Heart left ventricle (tissue), 13 donors: Measurements from ENCODE around the gene SYK.

Source experiments
- CTCF ChIP-seq, 12 donors: fragments of 200-600 bp; sonication (generic) in 4 of 12; IDR thresholded peaks; one replicate each; pipeline versions ENCODE4 v1.5.0 to v1.8.0; 2018 to 2022; ENCODE audit warnings: antibody characterized with exemption in 12 of 12, mild to moderate bottlenecking in 5 of 12
- POLR2A ChIP-seq, 2 donors: fragments of 450-650 bp; IDR thresholded peaks; one replicate each; pipeline ENCODE4 v1.6.1; 2017; ENCODE audit warnings: antibody characterized with exemption in 2 of 2, mild to moderate bottlenecking in 2 of 2, moderate library complexity in 2 of 2
- donor health status: ischemic (EF 13 %, LVEDD 7.1; RV severe dilation, severe dysfunction).
- donor health status: DM: no; HTN: yes; CAD: no.
- donor health status: DM: no; HTN: no; CAD: no.
- donor health status: ischemic (EF 25% LVEDD 6.9; RV normal size, moderate dysfunction).
- donor health status: ischemic (EF 25% LVEDD 5.7; RV mildly dilated, moderate dysfunction).
- donor health status: ischemic (EF 35%, LVEDD 5.7; RV mildly dilated, moderate dysfunction).
- donor health status: nonischemic (EF 11% LVEDD 7.7; RV severe dilation, severe dysfunction).
- donor health status: DM: yes; HTN: yes; CAD: no.
- donor health status: PGD.
- donor health status: ischemic (EF 29% LVEDD 5.4; RV normal size, mild dysfunction).
- donor health status: nonischemic (EF 23%, LVEDD 6.1; RV moderate dilation, normal function).

- TF ChIP-seq CTCF (IDR thresholded peaks at IDR 0.05) (no peak), POLR2A (IDR thresholded peaks at IDR 0.05) (no peak)
Measured at GRCh38 chr9:90869361-90869760, 67.7 kb downstream of the SYK start.
